HG03060 (cell line): Measurements from ENCODE around the gene CA10.

Source experiments
- ATAC-seq: cut with Tn5 transposase; IDR thresholded peaks from one replicate; pipeline ENCODE4 v1.9.1; 2021; ENCODE audit warnings: low read depth, moderate number of reproducible peaks; ENCODE audit not compliant: unreplicated experiment

The CA10 gene

DNA sequence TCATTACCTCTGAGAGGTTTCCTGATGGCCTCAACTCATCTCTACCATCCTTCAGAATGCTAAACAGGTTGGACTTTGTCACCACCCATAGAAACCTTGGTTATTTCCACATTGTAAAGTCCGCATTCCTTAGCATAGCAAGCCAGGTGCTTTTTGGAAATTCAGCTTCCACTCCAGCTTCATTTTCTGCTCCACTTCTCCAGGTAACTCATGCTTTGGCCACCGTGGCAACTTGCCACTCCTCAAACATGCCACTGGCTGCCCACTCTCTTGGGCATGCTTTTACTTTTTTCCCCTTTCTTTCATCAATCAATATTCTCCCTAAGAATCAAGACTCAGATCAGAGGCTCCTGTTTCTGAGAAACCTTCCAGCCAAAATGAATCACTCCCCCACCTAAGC, 203.3 kb downstream of the CA10 start:
- ATAC-seq, result no peak

DNA sequence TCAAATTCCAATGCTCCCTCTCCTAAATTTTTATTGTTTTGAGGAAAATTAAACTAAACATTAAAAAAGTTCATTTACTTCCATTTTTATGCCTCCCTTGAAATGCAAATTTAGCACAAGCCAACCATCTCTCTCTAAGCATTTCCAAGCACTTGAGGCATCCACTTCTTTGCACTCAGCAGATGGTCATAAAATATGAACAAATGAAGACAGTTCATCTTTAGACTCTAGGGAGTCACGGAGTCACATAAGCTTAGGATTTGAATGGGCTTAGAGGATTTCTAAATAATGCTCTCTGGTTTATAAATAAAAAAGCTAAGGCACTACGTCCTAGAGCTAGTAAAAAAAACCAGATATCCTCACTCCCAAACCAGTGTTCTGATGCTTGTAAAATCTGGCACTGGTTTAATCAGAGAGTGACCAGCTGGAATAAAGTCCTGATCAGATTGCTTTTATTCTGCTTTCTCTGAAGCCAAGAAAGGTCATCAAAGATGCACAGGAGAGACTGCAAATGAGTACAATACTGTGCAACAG, 204.2 kb downstream of the CA10 start:
- ATAC-seq, result no peak

GRCh38 chr17:51951741-51952140, 206.8 kb downstream of the CA10 start:
- no peak for ATAC-seq

GRCh38 chr17:51948128-51948527, 210.4 kb downstream of the CA10 start:
- ATAC-seq, result no peak

DNA sequence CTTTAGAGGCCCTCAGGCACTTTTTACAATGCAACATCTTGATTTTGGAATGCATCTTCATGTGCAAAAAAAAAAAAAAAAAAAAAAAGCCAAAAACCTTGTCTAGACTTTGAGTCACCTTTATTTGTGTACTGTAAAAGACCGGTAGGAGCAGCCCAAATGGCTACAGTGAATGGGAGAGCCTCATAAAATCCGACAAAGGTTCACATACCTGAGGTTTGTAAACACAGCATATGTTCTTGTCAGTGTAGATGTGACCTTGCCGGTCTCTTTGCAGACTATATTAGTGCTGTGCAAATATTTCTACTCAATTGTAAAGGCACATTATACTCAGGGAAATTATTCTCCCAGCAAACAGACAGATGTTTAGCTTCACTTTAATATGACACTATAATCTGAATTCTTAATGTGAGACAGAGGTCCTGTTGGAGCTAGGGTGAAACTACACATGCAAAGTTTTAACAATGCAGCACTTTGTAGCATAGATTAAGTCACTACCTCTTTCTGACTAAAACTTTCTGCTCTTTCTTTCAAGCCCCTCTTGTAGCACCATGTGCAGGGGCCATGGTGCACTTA, 211.3 kb downstream of the CA10 start:
- ATAC-seq, result no peak

DNA sequence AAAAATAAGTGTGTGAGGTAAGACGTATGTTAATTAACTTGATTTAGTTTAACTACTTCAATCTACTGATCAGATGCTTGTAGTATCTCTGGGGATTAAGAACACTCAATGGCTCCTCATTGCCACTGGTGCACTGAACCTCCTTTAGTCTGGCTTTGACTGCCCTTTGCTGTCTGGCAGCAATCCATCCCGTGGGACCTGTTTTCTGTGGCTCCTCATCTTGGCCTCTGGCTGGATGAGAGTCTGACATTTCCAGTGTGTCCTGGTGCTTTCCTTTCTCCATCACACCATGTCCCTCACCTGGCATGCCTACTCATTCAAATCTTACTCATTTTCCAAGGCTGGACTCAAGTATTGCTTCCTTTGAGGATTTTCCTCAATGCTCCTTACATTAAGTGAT, 212.2 kb downstream of the CA10 start:
- no peak for ATAC-seq

GRCh38 chr17:51941272-51941671, 217.2 kb downstream of the CA10 start:
- ATAC-seq, result no peak

- no peak for ATAC-seq
These were observed 221.2 kb downstream of the CA10 start for GRCh38 chr17:51937264-51937663.

GRCh38 chr17:51935477-51935876, 223.0 kb downstream of the CA10 start:
- no peak for ATAC-seq

DNA sequence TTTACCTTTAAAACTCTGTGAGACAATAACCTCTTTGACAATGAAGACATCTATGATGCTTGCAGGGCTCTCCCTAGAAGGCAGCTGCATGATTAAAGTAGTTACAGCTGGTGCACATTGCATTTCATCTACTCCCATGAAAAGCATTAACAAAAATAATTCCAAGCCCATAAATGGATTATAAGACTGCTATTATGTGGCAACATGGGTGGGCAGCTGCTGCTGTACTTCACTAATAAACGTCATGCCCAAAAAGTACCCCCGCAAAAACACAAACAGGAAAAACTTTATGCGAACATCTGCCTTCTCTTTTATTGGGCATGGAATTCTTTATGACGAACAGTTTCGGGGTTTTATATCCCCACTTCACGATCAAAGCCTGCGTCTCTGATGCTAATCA, 224.9 kb downstream of the CA10 start:
- no peak for ATAC-seq

- ATAC-seq, result no peak
These were observed 232.1 kb downstream of the CA10 start for GRCh38 chr17:51926448-51926847.

GRCh38 chr17:51921500-51921899, 237.0 kb downstream of the CA10 start:
- ATAC-seq, result no peak

DNA sequence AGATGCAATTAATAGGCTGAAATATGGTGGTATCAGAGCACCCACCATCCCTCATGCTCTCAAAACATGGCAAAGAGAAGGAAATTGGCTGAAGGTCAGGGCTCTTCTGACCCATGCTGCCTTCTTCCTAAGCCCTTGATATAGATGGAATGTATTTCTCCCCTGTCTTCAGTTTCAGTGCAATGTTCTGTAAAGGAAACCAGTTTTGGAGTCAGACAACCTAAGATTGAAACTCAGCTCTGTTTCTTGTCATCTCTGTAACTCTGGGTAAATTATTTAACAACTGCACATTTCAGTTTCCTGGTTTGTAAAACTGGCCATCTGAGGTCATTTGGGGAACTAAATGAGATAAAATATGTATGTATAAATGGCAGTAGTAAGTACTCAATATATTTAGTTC, 243.9 kb downstream of the CA10 start:
- no peak for ATAC-seq

- no peak for ATAC-seq
These were observed 244.9 kb downstream of the CA10 start for GRCh38 chr17:51913491-51914205.

- ATAC-seq, result no peak
These were observed 245.6 kb downstream of the CA10 start for GRCh38 chr17:51912939-51913338.

DNA sequence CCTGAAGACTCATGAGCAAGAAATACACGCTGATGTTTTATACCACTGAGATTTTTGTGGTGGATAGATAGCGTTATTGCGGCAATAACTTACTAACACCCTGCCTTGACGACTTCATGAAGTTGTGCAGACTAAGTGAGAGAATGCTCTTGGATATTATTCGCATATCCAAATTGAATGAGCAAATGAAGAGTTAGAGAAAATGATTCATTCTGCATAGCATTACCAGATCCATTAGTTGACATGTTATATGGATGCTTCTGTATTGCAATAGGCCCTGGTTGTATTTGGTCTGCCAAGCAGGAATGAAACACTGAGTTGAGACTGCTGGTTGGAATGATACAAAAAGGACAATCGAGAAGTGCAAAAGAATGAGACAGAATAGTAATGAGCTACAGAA, 247.3 kb downstream of the CA10 start:
- ATAC-seq, result no peak

DNA sequence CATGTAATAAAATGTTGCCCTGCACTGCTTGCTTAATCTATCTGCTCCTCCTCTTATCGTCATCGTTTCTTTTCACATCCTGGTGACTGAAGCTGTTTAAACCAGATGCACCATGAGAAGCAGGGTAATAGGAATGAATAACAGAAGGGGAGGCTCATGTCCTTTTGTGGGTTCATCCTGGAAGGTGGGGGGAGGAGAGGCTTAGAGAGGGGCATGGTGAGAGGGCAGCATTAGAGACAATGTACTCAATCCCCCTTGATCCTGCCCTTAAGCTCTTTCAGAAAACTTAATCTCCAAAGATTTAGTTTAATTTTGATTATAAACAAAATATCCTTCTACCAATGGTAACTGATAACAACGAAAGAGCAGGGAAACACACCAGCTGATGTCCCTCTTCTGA, 248.5 kb downstream of the CA10 start:
- ATAC-seq, result no peak

GRCh38 chr17:51908841-51909537, 249.5 kb downstream of the CA10 start:
- no peak for ATAC-seq

GRCh38 chr17:51907041-51907440, 251.5 kb downstream of the CA10 start:
- ATAC-seq, result no peak

DNA sequence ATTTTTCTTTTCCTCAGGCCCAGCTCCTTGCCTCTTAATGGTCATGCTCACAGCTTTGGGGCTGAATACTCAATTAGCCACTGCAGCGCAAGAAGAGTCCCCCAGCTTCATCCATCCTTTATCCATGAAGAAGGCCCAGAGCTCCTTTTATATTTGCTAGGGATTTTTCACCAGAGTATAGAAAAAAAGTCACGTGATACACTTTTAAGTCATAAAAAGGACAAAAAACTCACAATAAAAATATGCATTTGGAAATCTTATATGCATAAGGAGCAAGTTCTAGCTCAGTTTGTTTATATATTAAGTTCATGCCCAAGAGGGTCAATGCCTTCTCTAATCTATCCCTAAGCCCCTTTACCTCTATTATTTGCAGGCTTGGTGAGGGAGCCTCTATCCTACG, 254.1 kb downstream of the CA10 start:
- ATAC-seq, result no peak

- ATAC-seq, result no peak
These were observed 257.3 kb downstream of the CA10 start for GRCh38 chr17:51901242-51901641.

- no peak for ATAC-seq
These were observed 266.6 kb downstream of the CA10 start for GRCh38 chr17:51891936-51892335.
